ENCODE data around the gene GOSR2. TPM values are rescaled to one million over a fixed set of nuclear protein-coding genes. Genes with fewer than 3 reads are reported as not detected.

GOSR2 gene
- total RNA-seq, 4 donors from 2014 or later, result 45.9 to 88.3 (median 51.6) TPM

GRCh38 chr17:46943501-46944393 is 20.8 kb downstream of the GOSR2 start:
- no peaks in the 10 kb centered on the region for H3K9me3 ChIP-seq
- H3K27me3 ChIP-seq, result no peaks in the 10 kb centered on the region
- H3K4me1 ChIP-seq, result peaks cover 6 to 10% of the 10 kb centered on the region in 2 donors
- peaks cover 14 to 16% of the 10 kb centered on the region in 2 donors for H3K36me3 ChIP-seq
- no peak for TF ChIP-seq POLR2A (IDR thresholded peaks at IDR 0.05)
- TF ChIP-seq, protein P1, sequence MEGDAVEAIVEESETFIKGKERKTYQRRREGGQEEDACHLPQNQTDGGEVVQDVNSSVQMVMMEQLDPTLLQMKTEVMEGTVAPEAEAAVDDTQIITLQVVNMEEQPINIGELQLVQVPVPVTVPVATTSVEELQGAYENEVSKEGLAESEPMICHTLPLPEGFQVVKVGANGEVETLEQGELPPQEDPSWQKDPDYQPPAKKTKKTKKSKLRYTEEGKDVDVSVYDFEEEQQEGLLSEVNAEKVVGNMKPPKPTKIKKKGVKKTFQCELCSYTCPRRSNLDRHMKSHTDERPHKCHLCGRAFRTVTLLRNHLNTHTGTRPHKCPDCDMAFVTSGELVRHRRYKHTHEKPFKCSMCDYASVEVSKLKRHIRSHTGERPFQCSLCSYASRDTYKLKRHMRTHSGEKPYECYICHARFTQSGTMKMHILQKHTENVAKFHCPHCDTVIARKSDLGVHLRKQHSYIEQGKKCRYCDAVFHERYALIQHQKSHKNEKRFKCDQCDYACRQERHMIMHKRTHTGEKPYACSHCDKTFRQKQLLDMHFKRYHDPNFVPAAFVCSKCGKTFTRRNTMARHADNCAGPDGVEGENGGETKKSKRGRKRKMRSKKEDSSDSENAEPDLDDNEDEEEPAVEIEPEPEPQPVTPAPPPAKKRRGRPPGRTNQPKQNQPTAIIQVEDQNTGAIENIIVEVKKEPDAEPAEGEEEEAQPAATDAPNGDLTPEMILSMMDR (IDR thresholded peaks at IDR 0.05), result no peak
- no peak overlapping the region for H3K4me3 ChIP-seq (replicated peaks in 1 of 3)
- H3K27ac ChIP-seq, result no peak overlapping the region
- peak; percentile 31 to 36 for DNase-seq
- 2 to 17% methylated on average over 12 to 21 of the region's 21 CpGs for WGBS, 2 donors
- intact Hi-C loops (cut with DNase I), result loop anchor here (5.0 kb wide), 1 partner anchor 54 kb away; no protein-coding TSS in a partner anchor

DNA sequence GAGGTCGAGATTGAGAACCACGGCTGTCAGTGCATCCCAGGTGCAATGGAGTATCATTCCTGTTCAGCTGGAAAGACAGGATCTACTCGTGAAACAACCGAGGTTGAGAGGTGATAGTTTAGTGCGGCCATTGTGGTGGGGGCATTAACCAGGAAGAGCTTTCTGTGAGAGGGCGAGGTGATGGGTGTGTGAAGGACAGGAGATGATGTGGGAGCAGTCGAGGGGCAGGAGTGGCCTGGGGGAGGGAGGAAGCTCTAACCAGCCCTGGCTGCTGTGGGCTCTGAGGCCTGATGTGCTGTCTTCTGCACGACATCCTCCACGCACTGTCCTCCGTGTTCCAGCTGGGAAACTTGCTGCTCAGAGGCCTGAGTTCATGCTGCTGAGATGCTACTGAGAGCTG is 22.0 kb downstream of the GOSR2 start:
- Histone ChIP-seq H3K27ac (no peak overlapping the region), H3K4me3 (replicated peaks in 1 of 3) (no peak overlapping the region), H3K9me3 (no peaks in the 10 kb centered on the region), H3K36me3 (peaks cover 4 to 6% of the 10 kb centered on the region in 2 donors), H3K27me3 (no peaks in the 10 kb centered on the region), H3K4me1 (peaks cover 6 to 10% of the 10 kb centered on the region in 2 donors)
- DNase-seq, result no peak
- intact Hi-C loops (cut with DNase I), result loop anchor here (5.0 kb wide), 1 partner anchor 52 kb away; no protein-coding TSS in a partner anchor
- WGBS, 2 donors, result 38 to 42% methylated on average over 10 of the region's 10 CpGs
- TF ChIP-seq, protein P1 (IDR thresholded peaks at IDR 0.05), result no peak
- TF ChIP-seq POLR2A (IDR thresholded peaks at IDR 0.05), result no peak

DNA sequence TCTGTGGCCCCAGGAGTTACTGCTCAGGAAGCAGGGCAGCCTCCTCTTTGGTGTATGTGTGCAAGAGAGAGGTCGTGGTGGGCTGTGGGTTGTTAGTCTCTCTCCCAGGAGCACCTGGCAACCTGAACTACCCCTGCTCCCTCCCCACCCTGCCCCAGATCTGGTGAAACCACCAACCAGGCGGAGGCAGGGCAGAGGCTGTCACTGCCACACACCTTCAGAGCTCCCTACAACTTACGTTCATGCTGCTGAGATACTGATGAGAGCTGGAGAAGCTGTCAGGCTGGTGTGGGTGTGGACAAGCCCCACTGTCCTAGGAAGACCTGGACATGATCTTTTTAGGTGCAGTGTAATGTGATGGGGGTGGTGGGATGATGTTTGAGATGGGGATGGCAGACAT is 24.3 kb downstream of the GOSR2 start:
- H3K9me3 ChIP-seq, result no peaks in the 10 kb centered on the region
- no peak for DNase-seq
- no peaks in the 10 kb centered on the region for H3K27me3 ChIP-seq
- H3K36me3 ChIP-seq, result no peaks in the 10 kb centered on the region
- 50 to 55% methylated on average over 2 to 3 of the region's 3 CpGs for WGBS, 2 donors
- TF ChIP-seq POLR2A (IDR thresholded peaks at IDR 0.05), result no peak
- TF ChIP-seq, protein P1 (IDR thresholded peaks at IDR 0.05), result no peak
- no peak overlapping the region for H3K27ac ChIP-seq
- peaks cover 6 to 10% of the 10 kb centered on the region in 2 donors for H3K4me1 ChIP-seq
- no peak overlapping the region for H3K4me3 ChIP-seq (replicated peaks in 1 of 3)
- intact Hi-C loops (cut with DNase I), result no loop called here

GRCh38 chr17:46948544-46948943 is 25.6 kb downstream of the GOSR2 start:
- intact Hi-C loops (cut with DNase I), result no loop called here
- DNase-seq, result no peak

More at GRCh38 chr17:46948544-46948943, 25.6 kb downstream of the GOSR2 start:
- Histone ChIP-seq H3K27ac (no peak overlapping the region), H3K36me3 (no peaks in the 10 kb centered on the region), H3K9me3 (no peaks in the 10 kb centered on the region), H3K27me3 (no peaks in the 10 kb centered on the region), H3K4me3 (replicated peaks in 1 of 3) (no peak overlapping the region), H3K4me1 (peaks cover 4 to 7% of the 10 kb centered on the region in 2 donors)
- TF ChIP-seq, protein P1 (IDR thresholded peaks at IDR 0.05), result no peak
- TF ChIP-seq POLR2A (IDR thresholded peaks at IDR 0.05), result no peak
- 77 to 86% methylated on average over 5 of the region's 5 CpGs for WGBS, 2 donors
